GM12878 (cell line): ENCODE data around the gene ELN. TPM values are rescaled to one million over a fixed set of nuclear protein-coding genes. Genes with fewer than 3 reads are reported as not detected.

Experiments used
- ATAC-seq: fragments of 200-7000 bp; cut with Tn5 transposase; 3 replicates; pipeline ENCODE4 v1.9.1; 2020; ENCODE audit warnings: mild to moderate bottlenecking, moderate library complexity
- BruUV-seq: library from RNA; stranded (reverse); fragments of 400-500 nt; replicated peaks from 2 replicates; lab custom pipeline; 2021; lab: Mats Ljungman, UMichigan
- CTCF ChIA-PET: fragments of 300-600 bp; sonication (Branson Sonifier 250); formaldehyde crosslinking; extraction: SDS; loops from one replicate; lab custom pipeline; 2021; ENCODE audit warnings: inconsistent platforms; lab: Yijun Ruan, JAX
- POLR2A ChIA-PET: fragments of 350-600 bp; formaldehyde crosslinking; extraction: SDS; loops from one replicate; lab custom pipeline; 2021; ENCODE audit warnings: inconsistent platforms; lab: Charles Lee
- RAD21 ChIA-PET: fragments of 300-600 bp; sonication (Branson Sonifier 250); formaldehyde crosslinking; loops from one replicate; lab custom pipeline; 2023; ENCODE audit warnings: antibody characterized with exemption; ENCODE audit not compliant: unreplicated experiment; lab: Charles Lee
- SMC1A ChIA-PET: fragments of 300-600 bp; sonication (Branson Sonifier 250); formaldehyde crosslinking; loops from one replicate; lab custom pipeline; 2023; ENCODE audit not compliant: unreplicated experiment, uncharacterized antibody; lab: Charles Lee
- DNase-seq: peaks from one replicate; pipeline ENCODE4 v3.0.0-alpha.2; 2011; ENCODE audit warnings: low read depth, low spot score
- FAIRE-seq: peaks from 3 replicates; lab custom pipeline; 2011; peaks lifted over from hg19 to GRCh38; lab: Jason Lieb, UNC
- H2AFZ ChIP-seq: 2 replicates; pipeline ENCODE4 v1.6.0; 2011; ENCODE audit warnings: low read depth, low read length, control low read depth; ENCODE audit not compliant: control insufficient read depth
- H3K27ac ChIP-seq: 2 replicates; pipeline ENCODE4 v1.5.1; 2011; ENCODE audit warnings: control low read depth; ENCODE audit not compliant: control insufficient read depth, insufficient read depth
- H3K27me3 ChIP-seq, 2 experiments: replicated peaks in 1 of 2; 2 replicates each; pipeline versions ENCODE4 v1.6.0 to v1.6.1; 2011; ENCODE audit warnings: low read length in 1 of 2; ENCODE audit not compliant: control insufficient read depth in 2 of 2, insufficient read depth in 2 of 2
- H3K36me3 ChIP-seq, 2 experiments: 2 replicates each; pipeline ENCODE4 v1.5.1; 2011; ENCODE audit warnings: low read length in 1 of 2; ENCODE audit not compliant: control insufficient read depth in 2 of 2, insufficient read depth in 2 of 2
- H3K4me1 ChIP-seq: 2 replicates; pipeline ENCODE4 v1.6.1; 2011; ENCODE audit warnings: mild to moderate bottlenecking, low read length, moderate library complexity, mixed read lengths; ENCODE audit not compliant: control insufficient read depth, insufficient read depth
- H3K4me2 ChIP-seq: 2 replicates; pipeline ENCODE4 v1.6.0; 2011; ENCODE audit warnings: control low read depth; ENCODE audit not compliant: control insufficient read depth, insufficient read depth
- H3K4me3 ChIP-seq: fragments of 200-600 bp; sonication (generic); 2 replicates; pipeline ENCODE4 v1.5.1; 2016
- H3K79me2 ChIP-seq: 2 replicates; pipeline ENCODE4 v1.6.0; 2011; ENCODE audit warnings: low read length; ENCODE audit not compliant: control insufficient read depth, insufficient read depth
- H3K9ac ChIP-seq: 2 replicates; pipeline ENCODE4 v1.8.0; 2011; ENCODE audit warnings: low read length, control low read depth, mixed read lengths; ENCODE audit not compliant: control insufficient read depth, insufficient read depth
- H3K9me3 ChIP-seq: replicated peaks from 3 replicates; pipeline ENCODE4 v1.5.1; 2011; ENCODE audit warnings: mild to moderate bottlenecking, low read length; ENCODE audit not compliant: control insufficient read depth, insufficient read depth
- H4K20me1 ChIP-seq: 2 replicates; pipeline ENCODE4 v1.6.0; 2011; ENCODE audit not compliant: control insufficient read depth, insufficient read depth
- ATF7 ChIP-seq: fragments of 450-650 bp; IDR thresholded peaks from 2 replicates; pipeline ENCODE4 v1.6.1; 2016; ENCODE audit warnings: low read depth, mild to moderate bottlenecking
- BCL11A ChIP-seq: IDR thresholded peaks from 2 replicates; pipeline ENCODE4 v1.6.1; 2011; ENCODE audit warnings: low read depth, low read length
- CBFB ChIP-seq: IDR thresholded peaks from 2 replicates; pipeline ENCODE4 v1.6.1; 2016; ENCODE audit warnings: antibody characterized with exemption, low read depth
- CBX5 ChIP-seq: sonication (generic); IDR thresholded peaks from 2 replicates; pipeline ENCODE4 v1.6.1; 2016; ENCODE audit warnings: low read depth, moderate library complexity, mild to moderate bottlenecking, inconsistent platforms
- FOXK2 ChIP-seq: fragments of 450-650 bp; IDR thresholded peaks from 2 replicates; pipeline ENCODE4 v1.6.1; 2017; ENCODE audit warnings: mild to moderate bottlenecking, moderate library complexity
- HDAC6 ChIP-seq: fragments of 200-600 bp; sonication (generic); IDR thresholded peaks from one replicate; pipeline ENCODE4 v1.8.0; 2017; ENCODE audit warnings: antibody characterized with exemption; ENCODE audit not compliant: unreplicated experiment
- IKZF2 ChIP-seq, 2 experiments: fragments of 450-650 bp; IDR thresholded peaks; 2 replicates each; pipeline ENCODE4 v1.6.1; 2017; ENCODE audit warnings: mild to moderate bottlenecking in 2 of 2, moderate library complexity in 2 of 2
- KAT2A ChIP-seq: conservative IDR thresholded peaks from 2 replicates; pipeline ENCODE4 v1.6.1; 2011; ENCODE audit warnings: low read depth, low read length; ENCODE audit not compliant: control insufficient read depth
- MYB ChIP-seq: fragments of 150-350 bp; IDR thresholded peaks from 2 replicates; pipeline ENCODE4 v1.6.1; 2014; ENCODE audit warnings: mild to moderate bottlenecking, low read depth, low read length, borderline replicate concordance
- NR2C2 ChIP-seq: IDR thresholded peaks from 2 replicates; pipeline ENCODE4 v1.6.1; 2011; ENCODE audit warnings: borderline replicate concordance, low read depth; ENCODE audit not compliant: control insufficient read depth, insufficient read length
- PAX8 ChIP-seq: fragments of 450-650 bp; IDR thresholded peaks from 2 replicates; pipeline ENCODE4 v1.6.1; 2017; ENCODE audit warnings: mild to moderate bottlenecking, moderate library complexity
- RFX5 ChIP-seq: IDR thresholded peaks from 2 replicates; pipeline ENCODE4 v1.6.1; 2011; ENCODE audit warnings: low read depth, low read length, improper control_type of control experiment
- RUNX3 ChIP-seq: IDR thresholded peaks from 2 replicates; pipeline ENCODE4 v1.6.1; 2012; ENCODE audit warnings: low read length, inconsistent platforms
- SIN3A ChIP-seq: IDR thresholded peaks from 2 replicates; pipeline ENCODE4 v1.6.1; 2012; ENCODE audit warnings: low read depth, low read length, improper control_type of control experiment
- SMAD1 ChIP-seq: fragments of 450-650 bp; IDR thresholded peaks from 2 replicates; pipeline ENCODE4 v1.6.1; 2018; ENCODE audit warnings: mild to moderate bottlenecking, low read depth; ENCODE audit not compliant: partially characterized antibody
- ZNF217 ChIP-seq: fragments of 450-650 bp; IDR thresholded peaks from 2 replicates; pipeline ENCODE4 v1.6.1; 2017; ENCODE audit warnings: antibody characterized with exemption, mild to moderate bottlenecking
- WGBS: methylation state at CpG from one replicate; pipeline ENCODE4 v1.1.6; 2016; ENCODE audit warnings: low lambda C conversion rate; ENCODE audit not compliant: insufficient replicate concordance, insufficient coverage; ENCODE audit errors: missing lambda C conversion rate; 5-methylcytosine and 5-hydroxymethylcytosine counted together
- in situ Hi-C: fragments of 300-500 bp; cut with MboI; formaldehyde crosslinking; loops from 9 replicates; pipeline ENCODE4 v1.14.3; 2018; ENCODE audit warnings: mixed read lengths
- intact Hi-C: fragments of 100-400 bp; cut with micrococcal nuclease; formaldehyde crosslinking; loops from one replicate; pipeline ENCODE4 v1.14.2; 2022; ENCODE audit not compliant: unreplicated experiment
- polyA plus RNA-seq, 11 experiments: library from polyadenylated mRNA; depleted of rRNA in 4 of 11; unstranded in 6 of 11; stranded (reverse) in 5 of 11; fragments of >200 nt; fragmentation: Nextera tagmentation in 4 of 11; fragmentation: Illumina TruSeq in 1 of 11; extraction: Ambion mirVana in 4 of 11; extraction: Trizol in 1 of 11; gene quantifications; 1 replicate in 1 of 11; 2 replicates in 10 of 11; pipeline versions ENCODE4 v1.2.1 to v1.2.3, GENCODE V29; 2011 to 2016; ENCODE audit warnings: inconsistent platforms in 2 of 11, missing spikeins in 2 of 11, low read depth in 1 of 11
- total RNA-seq, 4 experiments: library from RNA; depleted of rRNA in 3 of 4; stranded (reverse); fragments of >200 nt in 3 of 4; fragmentation: Illumina TruSeq in 1 of 4; extraction: Trizol in 1 of 4; gene quantifications; 2 replicates each; pipeline versions ENCODE4 v1.2.1 to v1.2.3, GENCODE V29; 2013 to 2021
- TF ChIP-seq, protein P1 (sequence below): fragments of 450-650 bp; IDR thresholded peaks from 2 replicates; pipeline ENCODE4 v1.6.1; 2017; ENCODE audit warnings: antibody characterized with exemption, mild to moderate bottlenecking, moderate library complexity
- TF ChIP-seq, protein P2 (sequence below): fragments of 450-650 bp; IDR thresholded peaks from 2 replicates; pipeline ENCODE4 v1.6.1; 2016; ENCODE audit warnings: mild to moderate bottlenecking

ELN gene
- total and polyA plus RNA-seq, 10 of the 15 experiments (the other 5 are each of a cell fraction or from before 2014, with no cell fraction given), result 0.08 to 0.27 (median 0.23) TPM; not detected in 7

DNA sequence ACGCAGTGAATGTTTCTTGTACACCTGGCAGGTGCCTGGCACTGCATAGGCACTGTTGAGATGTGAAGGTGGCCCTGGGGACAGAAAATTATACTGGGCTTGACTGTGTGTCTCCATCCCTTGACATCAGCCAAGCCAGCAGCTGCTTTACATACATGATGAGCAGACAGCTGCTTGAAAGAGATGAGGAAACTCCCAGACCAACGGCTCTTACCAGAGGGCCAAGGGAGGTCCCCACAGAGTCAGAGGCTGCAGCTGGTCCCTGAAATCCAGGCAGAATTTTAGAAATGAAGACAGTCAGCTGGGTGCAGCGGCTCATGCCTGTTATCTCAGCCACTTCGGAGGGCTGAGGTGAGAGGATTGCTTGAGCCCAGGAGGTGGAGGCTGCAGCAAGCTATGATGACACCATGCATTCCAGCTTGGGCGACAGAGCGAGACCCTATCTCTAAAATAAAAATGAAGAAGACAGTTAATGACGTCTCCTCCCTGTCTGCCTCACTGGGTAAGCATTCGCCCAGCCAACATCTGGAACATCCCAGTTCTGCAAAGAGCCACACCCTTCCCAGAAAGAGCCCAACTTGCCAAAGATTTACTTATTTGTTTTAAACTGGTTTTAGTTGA lies 73.2 kb downstream of the ELN start:
- RAD21 ChIA-PET, result interaction anchor here (0.6 to 3.0 kb wide), 10 partner anchors 9 to 1638 kb away, joined by 3 to 12 read pairs (median 4); partner anchors contain the start of genes EIF4H and LIMK1
- Histone ChIP-seq H3K27ac (peak overlapping the region; percentile 79), H3K79me2 (no peaks in the 10 kb centered on the region; the same call in 1 of the 2 replicates), H3K4me1 (peaks cover 22% of the 10 kb centered on the region), H2AFZ (peak overlapping the region; percentile 59; the same call in 1 of the 2 replicates), H3K9ac (peak overlapping the region; percentile 32; the same call in 1 of the 2 replicates), H3K9me3 (peaks cover 4% of the 10 kb centered on the region; the same call in 2 of the 3 replicates), H3K4me2 (peak overlapping the region; percentile 56), H3K27me3 (no peaks in the 10 kb centered on the region), H3K4me3 (peak overlapping the region; percentile 33; the same call in 1 of the 2 replicates), H3K36me3 (peaks cover 21 to 31% of the 10 kb centered on the region in 2 experiments), H4K20me1 (no peaks in the 10 kb centered on the region)
- POLR2A ChIA-PET, result interaction anchor here (1.4 to 2.5 kb wide), 7 partner anchors 9 to 109 kb away, joined by 4 to 18 read pairs (median 5); partner anchors contain the start of genes EIF4H, LAT2 and LIMK1
- peak; percentile 93 for ATAC-seq
- in situ Hi-C loops, result no loop called here
- no TSS peak for BruUV-seq
- CTCF ChIA-PET, result interaction anchor here (0.7 to 2.3 kb wide), 11 partner anchors 9 to 300 kb away, joined by 3 to 12 read pairs (median 4); partner anchors contain the start of genes EIF4H and LIMK1
- peak; percentile 87 for FAIRE-seq
- intact Hi-C loops, result no loop called here
- 4% methylated on average over 8 of the region's 8 CpGs for whole genome bisulfite sequencing
- DNase-seq, result peak; percentile 60
- SMC1A ChIA-PET, result interaction anchor here (0.6 to 2.1 kb wide), 11 partner anchors 9 to 102 kb away, joined by 3 to 10 read pairs (median 5); partner anchors contain the start of genes EIF4H and LIMK1
- no peak for TF ChIP-seq FOXK2
- TF ChIP-seq, protein P1, sequence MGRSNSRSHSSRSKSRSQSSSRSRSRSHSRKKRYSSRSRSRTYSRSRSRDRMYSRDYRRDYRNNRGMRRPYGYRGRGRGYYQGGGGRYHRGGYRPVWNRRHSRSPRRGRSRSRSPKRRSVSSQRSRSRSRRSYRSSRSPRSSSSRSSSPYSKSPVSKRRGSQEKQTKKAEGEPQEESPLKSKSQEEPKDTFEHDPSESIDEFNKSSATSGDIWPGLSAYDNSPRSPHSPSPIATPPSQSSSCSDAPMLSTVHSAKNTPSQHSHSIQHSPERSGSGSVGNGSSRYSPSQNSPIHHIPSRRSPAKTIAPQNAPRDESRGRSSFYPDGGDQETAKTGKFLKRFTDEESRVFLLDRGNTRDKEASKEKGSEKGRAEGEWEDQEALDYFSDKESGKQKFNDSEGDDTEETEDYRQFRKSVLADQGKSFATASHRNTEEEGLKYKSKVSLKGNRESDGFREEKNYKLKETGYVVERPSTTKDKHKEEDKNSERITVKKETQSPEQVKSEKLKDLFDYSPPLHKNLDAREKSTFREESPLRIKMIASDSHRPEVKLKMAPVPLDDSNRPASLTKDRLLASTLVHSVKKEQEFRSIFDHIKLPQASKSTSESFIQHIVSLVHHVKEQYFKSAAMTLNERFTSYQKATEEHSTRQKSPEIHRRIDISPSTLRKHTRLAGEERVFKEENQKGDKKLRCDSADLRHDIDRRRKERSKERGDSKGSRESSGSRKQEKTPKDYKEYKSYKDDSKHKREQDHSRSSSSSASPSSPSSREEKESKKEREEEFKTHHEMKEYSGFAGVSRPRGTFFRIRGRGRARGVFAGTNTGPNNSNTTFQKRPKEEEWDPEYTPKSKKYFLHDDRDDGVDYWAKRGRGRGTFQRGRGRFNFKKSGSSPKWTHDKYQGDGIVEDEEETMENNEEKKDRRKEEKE, result no peak
- TF ChIP-seq SMAD1, result no peak
- TF ChIP-seq MYB, result peak; percentile 60; the same call in 1 of the 2 replicates
- peak; percentile 45 to 51; a peak in 3 of 4 replicates for TF ChIP-seq IKZF2 (IDR thresholded peaks at IDR 0.05)
- no peak for TF ChIP-seq NR2C2
- TF ChIP-seq RUNX3, result 0 out of 2 replicates have a peak, but pooled peaks have one; percentile 28
- TF ChIP-seq SIN3A, result no peak
- no peak for TF ChIP-seq PAX8
- TF ChIP-seq HDAC6, result no peak
- TF ChIP-seq RFX5, result peak; percentile 30; the same call in 1 of the 2 replicates
- no peak for TF ChIP-seq CBX5
- TF ChIP-seq, protein P2, sequence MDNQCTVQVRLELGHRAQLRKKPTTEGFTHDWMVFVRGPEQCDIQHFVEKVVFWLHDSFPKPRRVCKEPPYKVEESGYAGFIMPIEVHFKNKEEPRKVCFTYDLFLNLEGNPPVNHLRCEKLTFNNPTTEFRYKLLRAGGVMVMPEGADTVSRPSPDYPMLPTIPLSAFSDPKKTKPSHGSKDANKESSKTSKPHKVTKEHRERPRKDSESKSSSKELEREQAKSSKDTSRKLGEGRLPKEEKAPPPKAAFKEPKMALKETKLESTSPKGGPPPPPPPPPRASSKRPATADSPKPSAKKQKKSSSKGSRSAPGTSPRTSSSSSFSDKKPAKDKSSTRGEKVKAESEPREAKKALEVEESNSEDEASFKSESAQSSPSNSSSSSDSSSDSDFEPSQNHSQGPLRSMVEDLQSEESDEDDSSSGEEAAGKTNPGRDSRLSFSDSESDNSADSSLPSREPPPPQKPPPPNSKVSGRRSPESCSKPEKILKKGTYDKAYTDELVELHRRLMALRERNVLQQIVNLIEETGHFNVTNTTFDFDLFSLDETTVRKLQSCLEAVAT, result no peak
- TF ChIP-seq ATF7, result peak; percentile 42
- peak; percentile 57; the same call in 1 of the 2 replicates for TF ChIP-seq BCL11A
- no peak for TF ChIP-seq KAT2A
- no peak for TF ChIP-seq ZNF217
- TF ChIP-seq CBFB, result peak; percentile 51; the same call in 1 of the 2 replicates
